Tibial nerve (tissue), 4 donors: ENCODE data around the gene BAZ1A. TPM values are rescaled to one million over a fixed set of nuclear protein-coding genes. Genes with fewer than 3 reads are reported as not detected.

Source experiments
- DNase-seq, 2 donors: peaks; one replicate each; pipeline ENCODE4 v3.0.0-alpha.2; 2019; ENCODE audit warnings: low spot score in 2 of 2
- H3K27ac ChIP-seq, 4 donors: fragments of 200-600 bp; sonication (generic) in 3 of 4; one replicate each; pipeline ENCODE4 v1.5.1; 2017 to 2019; ENCODE audit warnings: mild to moderate bottlenecking in 1 of 4
- H3K27me3 ChIP-seq, 2 donors: fragments of 200-600 bp; sonication (generic) in 1 of 2; one replicate each; pipeline versions ENCODE4 v1.5.1 to v1.6.0; 2017 to 2019
- H3K36me3 ChIP-seq, 3 donors: fragments of 200-600 bp; sonication (generic); one replicate each; pipeline ENCODE4 v1.5.1; 2018 to 2019
- H3K4me1 ChIP-seq, 4 donors: fragments of 200-600 bp; sonication (generic) in 3 of 4; one replicate each; pipeline ENCODE4 v1.5.1; 2017 to 2019
- H3K4me3 ChIP-seq, 4 donors: fragments of 200-600 bp; sonication (generic) in 3 of 4; one replicate each; pipeline ENCODE4 v1.5.1; 2017 to 2019; ENCODE audit warnings: mild to moderate bottlenecking in 1 of 4, moderate library complexity in 1 of 4
- H3K9me3 ChIP-seq, 4 donors: fragments of 200-600 bp; sonication (generic) in 3 of 4; one replicate each; pipeline ENCODE4 v1.5.1; 2017 to 2019
- CTCF ChIP-seq, 5 experiments: fragments of 200-600 bp in 3 of 5; fragments of 450-650 bp in 2 of 5; sonication (generic) in 3 of 5; IDR thresholded peaks; one replicate each; pipeline ENCODE4 v1.5.1; 2016 to 2019; ENCODE audit warnings: antibody characterized with exemption in 5 of 5, mild to moderate bottlenecking in 3 of 5, moderate library complexity in 2 of 5
- EP300 ChIP-seq, 2 donors: sonication (generic); formaldehyde crosslinking; IDR thresholded peaks; one replicate each; pipeline ENCODE4 v1.6.1; 2017; ENCODE audit warnings: antibody characterized with exemption in 2 of 2, mild to moderate bottlenecking in 1 of 2
- POLR2A ChIP-seq, 2 donors: fragments of 450-650 bp; IDR thresholded peaks; one replicate each; pipeline ENCODE4 v1.6.1; 2017; ENCODE audit warnings: antibody characterized with exemption in 2 of 2, mild to moderate bottlenecking in 2 of 2, moderate library complexity in 2 of 2
- WGBS, 2 donors: methylation state at CpG; one replicate each; pipeline ENCODE4 v1.1.5; 2018; 5-methylcytosine and 5-hydroxymethylcytosine counted together
- total RNA-seq, 4 donors: library from RNA; depleted of rRNA; stranded (reverse); fragments of >200 nt; gene quantifications; one replicate each; pipeline ENCODE4 v1.1.0, GENCODE V29; 2016

BAZ1A gene
- total RNA-seq, 4 donors from 2014 or later = 26.0 to 32.6 (median 31.0) TPM

- peaks cover 0 to 83% (median 0%) of the 10 kb centered on the region in 3 donors for H3K36me3 ChIP-seq
- WGBS, 2 donors = 72 to 85% methylated on average over 1 of the region's 1 CpG
- H3K27ac ChIP-seq = no peak overlapping the region
These were observed 80.2 kb downstream of the BAZ1A start for GRCh38 chr14:34794941-34795340.

GRCh38 chr14:34794217-34794616 lies 80.9 kb downstream of the BAZ1A start:
- Histone ChIP-seq H3K4me1 (no peaks in the 10 kb centered on the region), H3K27me3 (no peaks in the 10 kb centered on the region), H3K27ac (no peak overlapping the region), H3K4me3 (no peak overlapping the region), H3K36me3 (peaks cover 0 to 75% (median 0%) of the 10 kb centered on the region in 3 donors), H3K9me3 (peaks cover 0 to 6% (median 0%) of the 10 kb centered on the region in 4 donors)
- no peak for DNase-seq
- 89 to 92% methylated on average over 2 of the region's 2 CpGs for WGBS, 2 donors
- no peak for TF ChIP-seq CTCF (IDR thresholded peaks at IDR 0.05)
- TF ChIP-seq POLR2A (IDR thresholded peaks at IDR 0.05) = no peak
- no peak for TF ChIP-seq EP300 (IDR thresholded peaks at IDR 0.05)

More at GRCh38 chr14:34794941-34795340, 80.2 kb downstream of the BAZ1A start:
- Histone ChIP-seq H3K9me3 (peaks cover 0 to 6% (median 0%) of the 10 kb centered on the region in 4 donors), H3K4me1 (no peaks in the 10 kb centered on the region), H3K4me3 (no peak overlapping the region), H3K27me3 (no peaks in the 10 kb centered on the region)
- TF ChIP-seq POLR2A (IDR thresholded peaks at IDR 0.05) (no peak), CTCF (IDR thresholded peaks at IDR 0.05) (no peak), EP300 (IDR thresholded peaks at IDR 0.05) (no peak)
- no peak for DNase-seq

GRCh38 chr14:34792598-34792997 lies 82.6 kb downstream of the BAZ1A start:
- Histone ChIP-seq H3K4me3 (no peak overlapping the region), H3K27ac (no peak overlapping the region), H3K9me3 (no peaks in the 10 kb centered on the region), H3K4me1 (no peaks in the 10 kb centered on the region), H3K36me3 (peaks cover 0 to 70% (median 0%) of the 10 kb centered on the region in 3 donors), H3K27me3 (no peaks in the 10 kb centered on the region)
- no peak for DNase-seq
- TF ChIP-seq POLR2A (IDR thresholded peaks at IDR 0.05) (no peak), EP300 (IDR thresholded peaks at IDR 0.05) (no peak)
- WGBS, 2 donors = 82 to 86% methylated on average over 1 of the region's 1 CpG

- no peaks in the 10 kb centered on the region for H3K4me1 ChIP-seq
- no peak for TF ChIP-seq POLR2A (IDR thresholded peaks at IDR 0.05)
- no peak for TF ChIP-seq CTCF (IDR thresholded peaks at IDR 0.05)
- TF ChIP-seq EP300 (IDR thresholded peaks at IDR 0.05) = no peak
- H3K27ac ChIP-seq = no peak overlapping the region
- no peak for DNase-seq
- H3K9me3 ChIP-seq = no peaks in the 10 kb centered on the region
- no peak overlapping the region for H3K4me3 ChIP-seq
- WGBS, 2 donors = 81 to 85% methylated on average over 3 of the region's 3 CpGs
- peaks cover 0 to 48% (median 0%) of the 10 kb centered on the region in 3 donors for H3K36me3 ChIP-seq
- H3K27me3 ChIP-seq = no peaks in the 10 kb centered on the region
These were observed 89.7 kb downstream of the BAZ1A start for GRCh38 chr14:34785223-34786006.

- WGBS, 2 donors = 90 to 92% methylated on average over 2 of the region's 2 CpGs
- TF ChIP-seq CTCF (IDR thresholded peaks at IDR 0.05) (no peak), EP300 (IDR thresholded peaks at IDR 0.05) (no peak), POLR2A (IDR thresholded peaks at IDR 0.05) (no peak)
- DNase-seq = no peak
- Histone ChIP-seq H3K27me3 (no peaks in the 10 kb centered on the region), H3K36me3 (peaks cover 0 to 57% (median 0%) of the 10 kb centered on the region in 3 donors), H3K27ac (no peak overlapping the region), H3K4me1 (no peaks in the 10 kb centered on the region), H3K9me3 (no peaks in the 10 kb centered on the region), H3K4me3 (no peak overlapping the region)
These were observed 93.1 kb downstream of the BAZ1A start for GRCh38 chr14:34782031-34782430.
